Prostate gland (tissue), 2 donors: ENCODE results near the gene CCDC28A. TPM values are rescaled to one million over a fixed set of nuclear protein-coding genes. Genes with fewer than 3 reads are reported as not detected.

Experiments
- DNase-seq: peaks from one replicate; pipeline ENCODE4 v3.0.0-alpha.2; 2019; ENCODE audit warnings: low spot score
- H3K27ac ChIP-seq, 2 donors: fragments of 200-600 bp; sonication (generic); 2 replicates each; pipeline ENCODE4 v1.5.1; 2017 to 2019
- H3K27me3 ChIP-seq: fragments of 200-600 bp; sonication (generic); replicated peaks from 2 replicates; pipeline ENCODE4 v1.5.1; 2019; ENCODE audit not compliant: insufficient read depth
- H3K36me3 ChIP-seq, 2 donors: fragments of 200-600 bp; sonication (generic); 1 replicate in 1 of 2; 2 replicates in 1 of 2; pipeline versions ENCODE4 v1.5.1 to v1.8.1; 2017 to 2019
- H3K4me1 ChIP-seq: fragments of 200-600 bp; sonication (generic); replicated peaks from 2 replicates; pipeline ENCODE4 v1.5.1; 2019
- H3K4me3 ChIP-seq, 2 donors: fragments of 200-600 bp; sonication (generic); 2 replicates each; pipeline ENCODE4 v1.5.1; 2017 to 2019
- H3K9me3 ChIP-seq: fragments of 200-600 bp; sonication (generic); 2 replicates; pipeline ENCODE4 v1.5.1; 2017
- CTCF ChIP-seq, 4 experiments: fragments of 200-600 bp in 2 of 4; fragments of 450-650 bp in 2 of 4; sonication (generic) in 2 of 4; IDR thresholded peaks; 1 replicate in 3 of 4; 2 replicates in 1 of 4; pipeline ENCODE4 v1.5.1; 2016 to 2019; ENCODE audit warnings: antibody characterized with exemption in 4 of 4, mild to moderate bottlenecking in 2 of 4, moderate library complexity in 2 of 4
- POLR2A ChIP-seq: fragments of 450-650 bp; IDR thresholded peaks from one replicate; pipeline ENCODE4 v1.6.1; 2016; ENCODE audit warnings: antibody characterized with exemption, mild to moderate bottlenecking
- POLR2AphosphoS5 ChIP-seq: sonication (generic); formaldehyde crosslinking; IDR thresholded peaks from one replicate; pipeline ENCODE4 v1.6.1; 2017; ENCODE audit warnings: antibody characterized with exemption
- WGBS: methylation state at CpG from one replicate; pipeline ENCODE4 v1.1.5; 2018; 5-methylcytosine and 5-hydroxymethylcytosine counted together
- intact Hi-C: fragments of 100-400 bp; cut with DNase I; formaldehyde crosslinking; loops from one replicate; pipeline ENCODE4 v1.14.2; 2022
- total RNA-seq, 2 donors: library from RNA; depleted of rRNA; stranded (reverse); fragments of >200 nt; gene quantifications; one replicate each; pipeline ENCODE4 v1.1.0, GENCODE V29; 2016

The CCDC28A gene
- total RNA-seq, 2 donors from 2014 or later = 36.3 to 41.6 TPM

- TF ChIP-seq POLR2A (no peak), POLR2AphosphoS5 (peak; percentile 56), CTCF (IDR thresholded peaks at IDR 0.05) (peak; percentile 46 to 83 (median 77))
- WGBS = 32% methylated on average over 4 of the region's 4 CpGs
Observed at GRCh38 chr6:138815797-138816528, 42.4 kb downstream of the CCDC28A start.

GRCh38 chr6:138817799-138818198, 44.2 kb downstream of the CCDC28A start:
- TF ChIP-seq POLR2A (no peak), CTCF (IDR thresholded peaks at IDR 0.05) (no peak), POLR2AphosphoS5 (peak; percentile 95)
- Histone ChIP-seq H3K27me3 (no peaks in the 10 kb centered on the region), H3K9me3 (no peaks in the 10 kb centered on the region), H3K4me3 (no peak overlapping the region), H3K27ac (peak overlapping the region; percentile 79 to 81), H3K4me1 (peaks cover 8% of the 10 kb centered on the region), H3K36me3 (no peaks in the 10 kb centered on the region)
- intact Hi-C loops = loop anchor here (2.0 to 5.0 kb wide), 2 partner anchors 171 to 545 kb away; partner anchors contain the start of gene REPS1
- peak; percentile 97 for DNase-seq
- 34% methylated on average over 4 of the region's 4 CpGs for WGBS

More at GRCh38 chr6:138815797-138816528, 42.4 kb downstream of the CCDC28A start:
- intact Hi-C loops = loop anchor here (2.0 to 5.0 kb wide), 2 partner anchors 173 to 546 kb away; partner anchors contain the start of gene REPS1
- Histone ChIP-seq H3K4me1 (peaks cover 8% of the 10 kb centered on the region), H3K27ac (no peak overlapping the region), H3K4me3 (no peak overlapping the region), H3K27me3 (no peaks in the 10 kb centered on the region), H3K36me3 (no peaks in the 10 kb centered on the region), H3K9me3 (no peaks in the 10 kb centered on the region)
- DNase-seq = peak; percentile 32

GRCh38 chr6:138818496-138819194, 45.1 kb downstream of the CCDC28A start:
- TF ChIP-seq POLR2AphosphoS5 (no peak), POLR2A (no peak), CTCF (IDR thresholded peaks at IDR 0.05) (no peak)
- Histone ChIP-seq H3K36me3 (no peaks in the 10 kb centered on the region), H3K4me1 (peaks cover 8% of the 10 kb centered on the region), H3K27ac (peak overlapping the region; percentile 46 to 81), H3K27me3 (no peaks in the 10 kb centered on the region), H3K4me3 (no peak overlapping the region), H3K9me3 (no peaks in the 10 kb centered on the region)
- 54% methylated on average over 10 of the region's 10 CpGs for WGBS
- intact Hi-C loops = loop anchor here (5.0 kb wide), 1 partner anchor 544 kb away; no protein-coding TSS in a partner anchor
- DNase-seq = no peak

- intact Hi-C loops = no loop called here
- DNase-seq = no peak
- TF ChIP-seq CTCF (IDR thresholded peaks at IDR 0.05) (no peak), POLR2A (no peak), POLR2AphosphoS5 (no peak)
- Histone ChIP-seq H3K4me3 (no peak overlapping the region), H3K27me3 (no peaks in the 10 kb centered on the region), H3K36me3 (no peaks in the 10 kb centered on the region), H3K4me1 (peaks cover 5% of the 10 kb centered on the region), H3K27ac (no peak overlapping the region), H3K9me3 (no peaks in the 10 kb centered on the region)
- 93% methylated on average over 4 of the region's 4 CpGs for WGBS
Observed at GRCh38 chr6:138821519-138821918, 48.0 kb downstream of the CCDC28A start.
